HepG2 (cell line): Measurements from ENCODE around the gene KLHL3. TPM values are rescaled to one million over a fixed set of nuclear protein-coding genes. Genes with fewer than 3 reads are reported as not detected.

ENCODE experiments used
- ATAC-seq: fragments of 200-7000 bp; cut with Tn5 transposase; 3 replicates; pipeline ENCODE4 v1.9.1; 2020; ENCODE audit warnings: mild to moderate bottlenecking, moderate library complexity
- BruUV-seq: library from RNA; stranded (reverse); fragments of 400-500 nt; replicated peaks from 2 replicates; lab custom pipeline; 2021; lab: Mats Ljungman, UMichigan
- CTCF ChIA-PET: fragments of 300-600 bp; formaldehyde crosslinking; extraction: SDS; loops from one replicate; lab custom pipeline; 2021; ENCODE audit warnings: low total read pairs, inconsistent platforms, low intra/inter-chr PET ratio; lab: Yijun Ruan, JAX
- POLR2A ChIA-PET: fragments of 350-600 bp; sonication (Branson Sonifier 250); formaldehyde crosslinking; loops from one replicate; lab custom pipeline; 2020; ENCODE audit warnings: antibody characterized with exemption, inconsistent platforms; lab: Yijun Ruan, JAX
- DNase-seq: peaks from one replicate; pipeline ENCODE4 v3.0.0-alpha.2; 2015; ENCODE audit warnings: low spot score
- FAIRE-seq: peaks from 3 replicates; lab custom pipeline; 2011; peaks lifted over from hg19 to GRCh38; lab: Jason Lieb, UNC
- H2AFZ ChIP-seq: one replicate; pipeline ENCODE4 v1.6.1; 2011; ENCODE audit warnings: low read length, inconsistent platforms
- H3K27ac ChIP-seq: fragments of 300-600 bp; 3 replicates; pipeline ENCODE4 v1.8.0; 2011; ENCODE audit warnings: mixed run types, mild to moderate bottlenecking, mixed read lengths, low read length, inconsistent platforms; ENCODE audit not compliant: insufficient read depth; ENCODE audit errors: extremely low read length
- H3K27me3 ChIP-seq, 2 experiments: fragments of 200-600 bp in 1 of 2; 2 replicates in 1 of 2; 3 replicates in 1 of 2; pipeline versions ENCODE4 v1.6.0 to v1.8.0; 2011; ENCODE audit warnings: low read length in 2 of 2, mild to moderate bottlenecking in 2 of 2, moderate library complexity in 2 of 2, inconsistent platforms in 1 of 2; ENCODE audit not compliant: insufficient read depth in 2 of 2, control insufficient read depth in 1 of 2
- H3K36me3 ChIP-seq, 2 experiments: fragments of 200-600 bp in 1 of 2; replicated peaks in 1 of 2; 2 replicates in 1 of 2; 3 replicates in 1 of 2; pipeline versions ENCODE4 v1.5.1 to v1.8.0; 2011; ENCODE audit warnings: low read length in 2 of 2, inconsistent platforms in 1 of 2; ENCODE audit not compliant: insufficient read depth in 2 of 2, control insufficient read depth in 1 of 2
- H3K4me1 ChIP-seq: 2 replicates; pipeline ENCODE4 v1.5.1; 2012; ENCODE audit warnings: low read length, inconsistent platforms; ENCODE audit not compliant: insufficient read depth
- H3K4me2 ChIP-seq: 2 replicates; pipeline ENCODE4 v1.6.0; 2011; ENCODE audit warnings: low read depth, low read length, inconsistent platforms
- H3K4me3 ChIP-seq, 3 experiments: fragments of 200-600 bp in 1 of 3; sonication (generic), shearing (Covaris generic) in 1 of 3; replicated peaks in 1 of 3; 2 replicates each; pipeline ENCODE4 v1.5.1; 2011 to 2016; ENCODE audit warnings: low read length in 3 of 3, inconsistent platforms in 2 of 3, low read depth in 2 of 3, mild to moderate bottlenecking in 2 of 3, control low read depth in 1 of 3, mixed read lengths in 1 of 3; ENCODE audit not compliant: insufficient read depth in 1 of 3
- H3K79me2 ChIP-seq: one replicate; pipeline ENCODE4 v1.6.1; 2011; ENCODE audit warnings: low read length, inconsistent platforms; ENCODE audit not compliant: insufficient read depth
- H3K9ac ChIP-seq: 2 replicates; pipeline ENCODE4 v1.6.0; 2011; ENCODE audit warnings: mild to moderate bottlenecking, low read depth, low read length, inconsistent platforms; ENCODE audit not compliant: insufficient read depth
- H3K9me3 ChIP-seq: 2 replicates; pipeline ENCODE4 v1.5.1; 2012; ENCODE audit warnings: mild to moderate bottlenecking, low read length
- H4K20me1 ChIP-seq: 2 replicates; pipeline ENCODE4 v1.6.0; 2011; ENCODE audit warnings: inconsistent platforms, mild to moderate bottlenecking, low read length, moderate library complexity; ENCODE audit not compliant: insufficient read depth
- BRD4 ChIP-seq: sonication (generic); formaldehyde crosslinking; IDR thresholded peaks from 2 replicates; pipeline ENCODE4 v1.4.0; 2020; ENCODE audit warnings: missing genetic modification reagents
- CHD2 ChIP-seq: IDR thresholded peaks from 2 replicates; pipeline ENCODE4 v1.6.1; 2011; ENCODE audit warnings: low read depth, low read length, improper control_type of control experiment
- ELF4 ChIP-seq: sonication (generic); formaldehyde crosslinking; IDR thresholded peaks from 2 replicates; pipeline ENCODE4 v1.5.0; 2020; ENCODE audit warnings: missing genetic modification reagents, mild to moderate bottlenecking, moderate library complexity, borderline replicate concordance
- ETV5 ChIP-seq: IDR thresholded peaks from 2 replicates; pipeline ENCODE4 v1.6.1; 2018; ENCODE audit warnings: missing biosample characterization, missing genetic modification reagents, inconsistent platforms, borderline replicate concordance
- MIER2 ChIP-seq: IDR thresholded peaks from 2 replicates; pipeline ENCODE4 v1.6.1; 2016; ENCODE audit warnings: missing biosample characterization, missing genetic modification reagents
- PAWR ChIP-seq: sonication (generic); formaldehyde crosslinking; IDR thresholded peaks from 2 replicates; pipeline ENCODE4 v1.4.0; 2020; ENCODE audit warnings: missing genetic modification reagents, mild to moderate bottlenecking, borderline replicate concordance
- PHB2 ChIP-seq: fragments of 450-650 bp; IDR thresholded peaks from 2 replicates; pipeline ENCODE4 v1.6.1; 2018; ENCODE audit not compliant: partially characterized antibody
- POLR2AphosphoS2 ChIP-seq: IDR thresholded peaks from 2 replicates; pipeline ENCODE4 v1.6.1; 2011; ENCODE audit warnings: low read depth, low read length, improper control_type of control experiment
- TP53 ChIP-seq: sonication (generic); formaldehyde crosslinking; conservative IDR thresholded peaks from 2 replicates; pipeline ENCODE4 v1.4.0; 2020; ENCODE audit warnings: missing genetic modification reagents
- ZIK1 ChIP-seq: sonication (generic); formaldehyde crosslinking; IDR thresholded peaks from 2 replicates; pipeline ENCODE4 v1.5.0; 2020; ENCODE audit warnings: mild to moderate bottlenecking, low read depth, missing genetic modification reagents, borderline replicate concordance
- ZNF138 ChIP-seq: sonication (generic); formaldehyde crosslinking; IDR thresholded peaks from 2 replicates; pipeline ENCODE4 v1.5.0; 2020; ENCODE audit warnings: mild to moderate bottlenecking, low read depth, missing genetic modification reagents
- ZNF207 ChIP-seq: fragments of 450-650 bp; IDR thresholded peaks from 2 replicates; pipeline ENCODE4 v1.6.1; 2016; ENCODE audit warnings: antibody characterized with exemption, borderline replicate concordance
- ZNF280B ChIP-seq: sonication (generic); formaldehyde crosslinking; IDR thresholded peaks from 2 replicates; pipeline ENCODE4 v1.5.0; 2020; ENCODE audit warnings: missing genetic modification reagents, mild to moderate bottlenecking, borderline replicate concordance
- ZNF333 ChIP-seq: sonication (generic); formaldehyde crosslinking; IDR thresholded peaks from 2 replicates; pipeline ENCODE4 v1.4.0; 2020; ENCODE audit warnings: mild to moderate bottlenecking, missing genetic modification reagents, borderline replicate concordance
- ZNF569 ChIP-seq: sonication (generic); formaldehyde crosslinking; IDR thresholded peaks from 2 replicates; pipeline ENCODE4 v1.5.0; 2020; ENCODE audit warnings: mild to moderate bottlenecking, missing genetic modification reagents, moderate library complexity, borderline replicate concordance
- ZNF616 ChIP-seq: sonication (generic); formaldehyde crosslinking; IDR thresholded peaks from 2 replicates; pipeline ENCODE4 v1.5.0; 2020; ENCODE audit warnings: low read depth, mild to moderate bottlenecking, missing genetic modification reagents
- ZNF652 ChIP-seq: IDR thresholded peaks from 2 replicates; pipeline ENCODE4 v1.6.1; 2016; ENCODE audit warnings: low read depth, borderline replicate concordance
- ZNF784 ChIP-seq: sonication (generic); formaldehyde crosslinking; IDR thresholded peaks from 2 replicates; pipeline ENCODE4 v1.5.1; 2020; ENCODE audit warnings: missing genetic modification reagents, mild to moderate bottlenecking, borderline replicate concordance
- WGBS: methylation state at CpG from one replicate; pipeline ENCODE4 v1.1.6; 2017; ENCODE audit warnings: low lambda C conversion rate; 5-methylcytosine and 5-hydroxymethylcytosine counted together
- in situ Hi-C: cut with HindIII; loops from 2 replicates; pipeline ENCODE4 v1.10.0; 2017; ENCODE audit warnings: low pct_unique_long_range_greater_than_20kb; ENCODE audit not compliant: extremely low pct_ligation_motif_present
- intact Hi-C: fragments of 100-400 bp; cut with micrococcal nuclease; formaldehyde crosslinking; loops from one replicate; pipeline ENCODE4 v1.10.0; 2022; ENCODE audit not compliant: unreplicated experiment
- polyA plus RNA-seq, 8 experiments: library from polyadenylated mRNA; depleted of rRNA in 3 of 8; stranded (reverse) in 7 of 8; unstranded in 1 of 8; fragments of >200 nt; fragmentation: Illumina TruSeq in 4 of 8; extraction: Trizol in 4 of 8; gene quantifications; 2 replicates each; pipeline versions ENCODE4 v1.2.1 to v1.2.3, GENCODE V29; 2011 to 2016; ENCODE audit warnings: low read depth in 4 of 8, missing spikeins in 1 of 8, mixed read lengths in 1 of 8; ENCODE audit not compliant: insufficient read depth in 1 of 8
- total RNA-seq, 5 experiments: library from RNA; depleted of rRNA; stranded (reverse); fragments of >200 nt; fragmentation: Illumina TruSeq; extraction: Trizol; gene quantifications; 2 replicates each; pipeline ENCODE4 v1.2.3, GENCODE V29; 2016; ENCODE audit warnings: low read depth in 1 of 5
- TF ChIP-seq, protein P1 (sequence below): sonication (generic); formaldehyde crosslinking; IDR thresholded peaks from 2 replicates; pipeline ENCODE4 v1.8.1; 2023; ENCODE audit warnings: mild to moderate bottlenecking, inconsistent platforms, moderate library complexity, missing genetic modification reagents, borderline replicate concordance

KLHL3 gene
- total and polyA plus RNA-seq, 2 of the 13 experiments (the other 11 are each of a cell fraction or from before 2014, with no cell fraction given): 0.02 to 0.08 TPM

GRCh38 chr5:137636099-137636498 lies 99.8 kb downstream of the KLHL3 start (continued):
- TF ChIP-seq ZNF784 (CRISPR knock-in tag) (no peak), ZNF280B (CRISPR knock-in tag) (no peak), CHD2 (no peak), ZNF652 (CRISPR knock-in tag) (no peak), ZNF616 (CRISPR knock-in tag) (no peak)
- TF ChIP-seq, protein P1, sequence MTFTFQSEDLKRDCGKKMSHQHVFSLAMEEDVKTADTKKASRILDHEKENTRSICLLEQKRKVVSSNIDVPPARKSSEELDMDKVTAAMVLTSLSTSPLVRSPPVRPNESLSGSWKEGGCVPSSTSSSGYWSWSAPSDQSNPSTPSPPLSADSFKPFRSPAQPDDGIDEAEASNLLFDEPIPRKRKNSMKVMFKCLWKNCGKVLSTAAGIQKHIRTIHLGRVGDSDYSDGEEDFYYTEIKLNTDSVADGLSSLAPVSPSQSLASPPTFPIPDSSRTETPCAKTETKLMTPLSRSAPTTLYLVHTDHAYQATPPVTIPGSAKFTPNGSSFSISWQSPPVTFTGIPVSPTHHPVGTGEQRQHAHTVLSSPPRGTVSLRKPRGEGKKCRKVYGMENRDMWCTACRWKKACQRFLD (CRISPR knock-in tag): no peak
- TF ChIP-seq, all 625 proteins: peak for 0

DNA sequence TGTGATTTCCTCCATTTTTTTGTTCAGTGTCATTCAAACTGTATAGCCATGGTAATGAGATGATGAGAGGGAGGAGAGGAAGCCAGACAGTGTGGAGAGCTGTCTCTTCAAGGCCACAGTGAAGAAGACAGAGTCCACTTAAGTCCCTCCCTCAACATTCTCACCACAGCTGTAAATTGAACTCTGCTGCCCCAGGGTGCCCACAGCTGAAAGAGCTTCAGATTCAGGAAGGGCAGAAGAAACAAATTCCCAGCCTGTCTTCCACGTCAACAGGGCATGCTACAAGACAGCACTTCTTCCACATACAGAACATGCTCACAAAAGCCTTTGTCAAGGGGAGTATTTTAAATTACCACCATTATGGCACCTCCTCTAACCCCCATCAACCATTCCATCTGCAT lies 100.4 kb downstream of the KLHL3 start:
- Histone ChIP-seq H3K4me2 (no peak overlapping the region), H3K4me1 (peaks cover 6% of the 10 kb centered on the region; the same call in 1 of the 2 replicates), H3K79me2 (no peaks in the 10 kb centered on the region), H3K36me3 (no peaks in the 10 kb centered on the region), H3K9ac (no peak overlapping the region), H4K20me1 (no peaks in the 10 kb centered on the region), H3K4me3 (no peak overlapping the region), H3K27ac (no peak overlapping the region), H2AFZ (no peak overlapping the region), H3K9me3 (no peaks in the 10 kb centered on the region), H3K27me3 (no peaks in the 10 kb centered on the region)
- CTCF ChIA-PET: no interaction called here
- in situ Hi-C loops: loop anchor here (10.0 kb wide), 1 partner anchor 429 kb away; no protein-coding TSS in a partner anchor
- FAIRE-seq (no peak), DNase-seq (no peak), ATAC-seq (no peak)
- POLR2A ChIA-PET: no interaction called here
- no TSS peak for BruUV-seq
- intact Hi-C loops: no loop called here
- WGBS: 33% methylated on average over 1 of the region's 1 CpG
- TF ChIP-seq ETV5 (CRISPR knock-in tag): no peak
- no peak for TF ChIP-seq ZNF333 (CRISPR knock-in tag)
- TF ChIP-seq POLR2AphosphoS2: no peak
- TF ChIP-seq TP53 (CRISPR knock-in tag): no peak
- no peak for TF ChIP-seq ZIK1 (CRISPR knock-in tag)
- no peak for TF ChIP-seq ZNF138 (CRISPR knock-in tag)
- no peak for TF ChIP-seq ELF4
- no peak for TF ChIP-seq PHB2
- TF ChIP-seq ZNF207: no peak
- no peak for TF ChIP-seq ZNF569
- TF ChIP-seq BRD4 (CRISPR knock-in tag): no peak
- TF ChIP-seq PAWR: no peak
- no peak for TF ChIP-seq MIER2 (CRISPR knock-in tag)
- TF ChIP-seq ZNF280B (CRISPR knock-in tag): no peak
